NT2/D1 (cell line): Measurements from ENCODE around the gene ARHGAP28.
"Not testable (repeated sequence)": the region's sequence is repeated elsewhere in the genome, so short reads cannot be mapped to it uniquely, and the experiment has no call there.

Source experiments
- DNase-seq: peaks from one replicate; pipeline ENCODE4 v3.0.0-alpha.2; 2011; ENCODE audit warnings: low read depth, low spot score
- H3K27me3 ChIP-seq: 2 replicates; pipeline ENCODE4 v1.6.0; 2011; ENCODE audit warnings: mild to moderate bottlenecking; ENCODE audit not compliant: insufficient read length, insufficient read depth
- H3K36me3 ChIP-seq: 2 replicates; pipeline ENCODE4 v1.6.1; 2011; ENCODE audit warnings: mild to moderate bottlenecking, low read length, mixed read lengths; ENCODE audit not compliant: insufficient read depth, insufficient read length
- H3K4me1 ChIP-seq: 2 replicates; pipeline ENCODE4 v1.5.1; 2011; ENCODE audit not compliant: insufficient read depth, insufficient read length
- H3K4me3 ChIP-seq: 2 replicates; pipeline ENCODE4 v1.5.1; 2011; ENCODE audit warnings: low read depth; ENCODE audit not compliant: insufficient read length
- H3K9ac ChIP-seq: 2 replicates; pipeline ENCODE4 v1.6.0; 2011; ENCODE audit warnings: low read depth; ENCODE audit not compliant: insufficient read length
- H3K9me3 ChIP-seq: 2 replicates; pipeline ENCODE4 v1.5.1; 2011; ENCODE audit warnings: mild to moderate bottlenecking, low read length; ENCODE audit not compliant: insufficient read depth
- SUZ12 ChIP-seq: IDR thresholded peaks from 2 replicates; pipeline ENCODE4 v1.6.1; 2011; ENCODE audit not compliant: insufficient read length, insufficient read depth; ENCODE audit errors: extremely low read depth
- YY1 ChIP-seq: IDR thresholded peaks from 2 replicates; pipeline ENCODE4 v1.6.1; 2011; ENCODE audit not compliant: insufficient read length, insufficient read depth
- ZNF274 ChIP-seq: IDR thresholded peaks from 2 replicates; pipeline ENCODE4 v1.6.1; 2011; ENCODE audit warnings: mild to moderate bottlenecking, low read depth, low read length

ARHGAP28 gene

GRCh38 chr18:6934859-6935258 is 205.3 kb downstream of the ARHGAP28 start:
- Histone ChIP-seq H3K9ac (no peak overlapping the region), H3K27me3 (no peaks in the 10 kb centered on the region), H3K36me3 (no peaks in the 10 kb centered on the region), H3K4me1 (no peaks in the 10 kb centered on the region), H3K4me3 (no peak overlapping the region), H3K9me3 (no peaks in the 10 kb centered on the region)
- TF ChIP-seq YY1, result no peak
- no peak for TF ChIP-seq SUZ12
- no peak for TF ChIP-seq ZNF274
- no peak for DNase-seq

GRCh38 chr18:6938003-6938402 is 208.5 kb downstream of the ARHGAP28 start:
- Histone ChIP-seq H3K9ac (no peak overlapping the region), H3K4me3 (no peak overlapping the region), H3K27me3 (no peaks in the 10 kb centered on the region), H3K4me1 (no peaks in the 10 kb centered on the region), H3K36me3 (peaks cover 17% of the 10 kb centered on the region), H3K9me3 (no peaks in the 10 kb centered on the region)
- no peak for DNase-seq
- no peak for TF ChIP-seq SUZ12
- TF ChIP-seq YY1, result no peak
- TF ChIP-seq ZNF274, result no peak

- not testable (repeated sequence) for DNase-seq, H3K4me1 ChIP-seq, H3K4me3 ChIP-seq, H3K9ac ChIP-seq, H3K9me3 ChIP-seq, H3K27me3 ChIP-seq
- H3K36me3 ChIP-seq, result peaks cover 21% of the 10 kb centered on the region
Observed at GRCh38 chr18:6938403-6938802, 208.9 kb downstream of the ARHGAP28 start.

- Histone ChIP-seq H3K9ac (no peak overlapping the region), H3K27me3 (no peaks in the 10 kb centered on the region), H3K9me3 (no peaks in the 10 kb centered on the region), H3K4me3 (no peak overlapping the region), H3K36me3 (peaks cover 22% of the 10 kb centered on the region), H3K4me1 (no peaks in the 10 kb centered on the region)
- no peak for TF ChIP-seq YY1
- no peak for TF ChIP-seq ZNF274
- TF ChIP-seq SUZ12, result no peak
- no peak for DNase-seq
Observed at GRCh38 chr18:6939972-6940371, 210.5 kb downstream of the ARHGAP28 start.

GRCh38 chr18:6940451-6940850 is 210.9 kb downstream of the ARHGAP28 start:
- TF ChIP-seq YY1 (no peak), ZNF274 (no peak), SUZ12 (no peak)
- H3K36me3 ChIP-seq, result peaks cover 26% of the 10 kb centered on the region
- no peak for DNase-seq
- no peaks in the 10 kb centered on the region for H3K27me3 ChIP-seq
- H3K9ac ChIP-seq, result no peak overlapping the region
- H3K9me3 ChIP-seq, result no peaks in the 10 kb centered on the region
- no peak overlapping the region for H3K4me3 ChIP-seq
- no peaks in the 10 kb centered on the region for H3K4me1 ChIP-seq

GRCh38 chr18:6941996-6942395 is 212.5 kb downstream of the ARHGAP28 start:
- no peak overlapping the region for H3K9ac ChIP-seq
- H3K9me3 ChIP-seq, result no peaks in the 10 kb centered on the region
- no peak overlapping the region for H3K4me3 ChIP-seq
- TF ChIP-seq ZNF274 (no peak), YY1 (no peak), SUZ12 (no peak)
- H3K4me1 ChIP-seq, result no peaks in the 10 kb centered on the region
- H3K36me3 ChIP-seq, result peaks cover 34% of the 10 kb centered on the region
- DNase-seq, result no peak
- H3K27me3 ChIP-seq, result no peaks in the 10 kb centered on the region

- Histone ChIP-seq H3K9me3 (no peaks in the 10 kb centered on the region), H3K4me3 (no peak overlapping the region), H3K27me3 (no peaks in the 10 kb centered on the region), H3K4me1 (no peaks in the 10 kb centered on the region), H3K9ac (no peak overlapping the region), H3K36me3 (peaks cover 39% of the 10 kb centered on the region)
- no peak for TF ChIP-seq YY1
- no peak for TF ChIP-seq SUZ12
- TF ChIP-seq ZNF274, result no peak
- DNase-seq, result no peak
Observed at GRCh38 chr18:6942742-6943141, 213.2 kb downstream of the ARHGAP28 start.

- Histone ChIP-seq H3K4me3 (no peak overlapping the region), H3K27me3 (no peaks in the 10 kb centered on the region), H3K36me3 (peaks cover 42% of the 10 kb centered on the region), H3K9ac (no peak overlapping the region), H3K4me1 (no peaks in the 10 kb centered on the region), H3K9me3 (no peaks in the 10 kb centered on the region)
- DNase-seq, result no peak
- TF ChIP-seq SUZ12, result no peak
- TF ChIP-seq YY1, result no peak
- no peak for TF ChIP-seq ZNF274
Observed at GRCh38 chr18:6943143-6943542, 213.6 kb downstream of the ARHGAP28 start.
